ENCODE results near the gene ZNF628. TPM values are rescaled to one million over a fixed set of nuclear protein-coding genes. Genes with fewer than 3 reads are reported as not detected.

Gene ZNF628
- total and polyA plus RNA-seq, 7 experiments from 2014 or later = 0.07 to 27.2 (median 6.7) TPM

GRCh38 chr19:55519451-55520311 lies 43.3 kb downstream of the ZNF628 start:
- Histone ChIP-seq H3K9me3 (ENCODE audit: control insufficient read depth in 2 of 3, low read length in 3 of 3) (no peaks in the 10 kb centered on the region), H3K36me3 (ENCODE audit: control insufficient read depth in 2 of 3, insufficient read depth in 3 of 3, low read length in 3 of 3) (no peaks in the 10 kb centered on the region), H3K4me1 (ENCODE audit: control insufficient read depth in 2 of 2, insufficient read depth in 2 of 2, low read length in 2 of 2) (peaks cover 3 to 4% of the 10 kb centered on the region in 2 donors), H3K27ac (ENCODE audit: low read depth, low read length) (no peak overlapping the region), H3K4me3 (ENCODE audit: low read length) (no peak overlapping the region), H3K27me3 (ENCODE audit: control insufficient read depth in 2 of 2, insufficient read depth in 2 of 2, low read length in 2 of 2) (no peaks in the 10 kb centered on the region)
- H3K27ac Mint-ChIP-seq = no peak overlapping the region
- intact Hi-C loops (cut with micrococcal nuclease) = loop anchor here in 1 of 2 donors (5.0 kb wide), 1 partner anchor 68 kb away; no protein-coding TSS in a partner anchor
- DNase-seq (no peak), ATAC-seq (no peak)
- H3K9me3 Mint-ChIP-seq = no peaks in the 10 kb centered on the region
- no peaks in the 10 kb centered on the region for H3K36me3 Mint-ChIP-seq
- no peak overlapping the region for H3K4me3 Mint-ChIP-seq
- H3K4me1 Mint-ChIP-seq = peaks cover 0 to 4% (median 4%) of the 10 kb centered on the region in 7 donors
- CTCF ChIA-PET = interaction anchor here (0.6 to 1.0 kb wide), 4 partner anchors 16 to 734 kb away, joined by 3 to 7 read pairs (median 4); no protein-coding TSS in a partner anchor
- H3K27me3 Mint-ChIP-seq = peaks cover 0 to 5% (median 3%) of the 10 kb centered on the region in 5 donors
- POLR2A ChIA-PET = interaction anchor here (1.0 to 1.1 kb wide), 2 partner anchors 105 to 113 kb away, joined by 3 to 4 read pairs; partner anchors contain the start of gene ZNF784

DNA sequence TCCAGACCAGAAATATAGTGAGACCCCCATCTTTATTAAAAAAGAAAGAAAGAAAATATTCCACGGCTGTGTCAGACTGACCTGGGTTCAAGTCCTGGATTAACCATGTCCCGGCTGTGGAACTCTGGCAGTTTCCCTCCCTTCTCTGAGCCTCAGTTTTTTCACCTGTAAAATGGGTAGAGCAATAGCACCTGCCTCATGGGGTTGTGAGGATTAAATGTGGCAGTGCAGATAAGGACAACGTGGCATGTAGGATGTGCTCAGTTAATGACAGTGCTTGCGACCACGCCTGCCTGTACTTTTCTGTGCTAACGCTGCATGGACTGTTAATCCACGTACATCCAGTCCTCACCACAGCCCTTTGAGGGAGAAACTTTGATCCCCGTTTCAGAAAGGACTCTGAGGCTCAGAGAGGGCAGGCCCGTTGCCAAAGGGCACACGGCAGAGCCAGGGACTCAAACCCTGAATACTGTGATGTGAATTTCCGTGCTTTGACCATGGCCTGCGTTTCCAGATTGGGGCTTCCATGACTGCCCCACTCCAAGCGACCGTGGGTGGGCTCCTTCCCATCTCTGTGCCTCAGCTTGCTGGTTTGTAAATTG lies 44.4 kb downstream of the ZNF628 start:
- Mint-ChIP-seq H3K4me3 (no peak overlapping the region), H3K27ac (no peak overlapping the region), H3K27me3 (peaks cover 0 to 9% (median 3%) of the 10 kb centered on the region in 5 donors), H3K9me3 (no peaks in the 10 kb centered on the region), H3K36me3 (no peaks in the 10 kb centered on the region), H3K4me1 (peaks cover 0 to 4% (median 4%) of the 10 kb centered on the region in 7 donors)
- Histone ChIP-seq H3K4me3 (ENCODE audit: low read length) (no peak overlapping the region), H3K4me1 (ENCODE audit: control insufficient read depth in 2 of 2, insufficient read depth in 2 of 2, low read length in 2 of 2) (peaks cover 3 to 4% of the 10 kb centered on the region in 2 donors), H3K36me3 (ENCODE audit: control insufficient read depth in 2 of 3, insufficient read depth in 3 of 3, low read length in 3 of 3) (no peaks in the 10 kb centered on the region), H3K27ac (ENCODE audit: low read depth, low read length) (no peak overlapping the region), H3K9me3 (ENCODE audit: control insufficient read depth in 2 of 3, low read length in 3 of 3) (no peaks in the 10 kb centered on the region), H3K27me3 (ENCODE audit: control insufficient read depth in 2 of 2, insufficient read depth in 2 of 2, low read length in 2 of 2) (no peaks in the 10 kb centered on the region)
- no peak for ATAC-seq
- intact Hi-C loops (cut with micrococcal nuclease) = no loop called here
- POLR2A ChIA-PET = interaction anchor here (1.1 kb wide), 1 partner anchor 104 kb away, joined by 3 read pairs; the partner anchor contains the start of gene ZNF784
- CTCF ChIA-PET = interaction anchor here (0.6 to 0.9 kb wide), 2 partner anchors 17 to 733 kb away, joined by 3 to 4 read pairs; no protein-coding TSS in a partner anchor
- DNase-seq = no peak

DNA sequence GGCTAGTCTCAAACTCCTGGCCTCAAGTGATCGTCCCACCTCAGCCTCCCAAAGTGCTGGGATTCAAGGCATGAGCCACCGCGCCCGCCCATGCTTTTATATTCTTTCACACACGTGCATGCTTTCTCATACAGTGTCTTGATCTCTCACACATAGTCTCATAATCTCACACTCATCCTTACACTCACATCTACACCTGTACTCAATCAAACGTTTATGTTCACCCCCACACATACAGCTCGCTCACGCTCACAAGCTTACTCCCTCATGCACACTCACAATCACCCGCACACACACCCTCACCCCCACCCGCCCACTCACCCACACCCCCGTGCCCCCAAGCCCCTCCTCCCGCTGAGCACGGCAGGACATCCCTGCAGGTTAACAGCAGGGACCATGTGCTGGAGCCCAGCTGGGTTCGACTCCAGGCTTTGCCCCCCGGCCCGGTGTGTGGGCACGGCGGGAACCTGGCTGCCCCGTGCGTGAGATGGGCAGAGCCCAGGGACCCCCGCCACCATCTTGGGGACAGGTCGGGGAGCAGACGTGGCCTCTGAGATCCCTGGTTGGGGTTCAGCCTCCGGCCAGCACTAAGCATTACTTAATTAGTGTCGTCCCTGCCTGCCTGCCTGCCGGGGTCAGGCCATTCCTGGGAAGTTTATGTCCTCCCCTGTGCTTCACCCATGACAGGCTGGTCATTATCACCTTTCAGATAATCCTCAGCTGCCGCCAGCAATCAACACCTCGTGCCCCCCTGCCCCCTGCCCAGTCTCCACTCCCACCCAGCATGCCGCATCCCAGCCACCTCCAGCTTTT lies 49.1 kb downstream of the ZNF628 start:
- ChIA-PET POLR2A (interaction anchor here (0.5 kb wide), 1 partner anchor 1044 kb away, joined by 4 read pairs; no protein-coding TSS in a partner anchor), CTCF (no interaction called here)
- no peak overlapping the region for H3K27ac ChIP-seq (ENCODE audit: low read depth, low read length)
- Mint-ChIP-seq H3K36me3 (no peaks in the 10 kb centered on the region), H3K9me3 (no peaks in the 10 kb centered on the region), H3K27ac (no peak overlapping the region), H3K4me1 (no peaks in the 10 kb centered on the region), H3K27me3 (peaks cover 0 to 9% (median 3%) of the 10 kb centered on the region in 5 donors), H3K4me3 (no peak overlapping the region)
- no peak overlapping the region for H3K4me3 ChIP-seq (ENCODE audit: low read length)
- no peaks in the 10 kb centered on the region for H3K36me3 ChIP-seq (ENCODE audit: control insufficient read depth in 2 of 3, insufficient read depth in 3 of 3, low read length in 3 of 3)
- ATAC-seq (no peak), DNase-seq (no peak)
- intact Hi-C loops (cut with micrococcal nuclease) = no loop called here
- H3K9me3 ChIP-seq (ENCODE audit: control insufficient read depth in 2 of 3, low read length in 3 of 3) = no peaks in the 10 kb centered on the region
- no peaks in the 10 kb centered on the region for H3K4me1 ChIP-seq (ENCODE audit: control insufficient read depth in 2 of 2, insufficient read depth in 2 of 2, low read length in 2 of 2)
- no peaks in the 10 kb centered on the region for H3K27me3 ChIP-seq (ENCODE audit: control insufficient read depth in 2 of 2, insufficient read depth in 2 of 2, low read length in 2 of 2)

DNA sequence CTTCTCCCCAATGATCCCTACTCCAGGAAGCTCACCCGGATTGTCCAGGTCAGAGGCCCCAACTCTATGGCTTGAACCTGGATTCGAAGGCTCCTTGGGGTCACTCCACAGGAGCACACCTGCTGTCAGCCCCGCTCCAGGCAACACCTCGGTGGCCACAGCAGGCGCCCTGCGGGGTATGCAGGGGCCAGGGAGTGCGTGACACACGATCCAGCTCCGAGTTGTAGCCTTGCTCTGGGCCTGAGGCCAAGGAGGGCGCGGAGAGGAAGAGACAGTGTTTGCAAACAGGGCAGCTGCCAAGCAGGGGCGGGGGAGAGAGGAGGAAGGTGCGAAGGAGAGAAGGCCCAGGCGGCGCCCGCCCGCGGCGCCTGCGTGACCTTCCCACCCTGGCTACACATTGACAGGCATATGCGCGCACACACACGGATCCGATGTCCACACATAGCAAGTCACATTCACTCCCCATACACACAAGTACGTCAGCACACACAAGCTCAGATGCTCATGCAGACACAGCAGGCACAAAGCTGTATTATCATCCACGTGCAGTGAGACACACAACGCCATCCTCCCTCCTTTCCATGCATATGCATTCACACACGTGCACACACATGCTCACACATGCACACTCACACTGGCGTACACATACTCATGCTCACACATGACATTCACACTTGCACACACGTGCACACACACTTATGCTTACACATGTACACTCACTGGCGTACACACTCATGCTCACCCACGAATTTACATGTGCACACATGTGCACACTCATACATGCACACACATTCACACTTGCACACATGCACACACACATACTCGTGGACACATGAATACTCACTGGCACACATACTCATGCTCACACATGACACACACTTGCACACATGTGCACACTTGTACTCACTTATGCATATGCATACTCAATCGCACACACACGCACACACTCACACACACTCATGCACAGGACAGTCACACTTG lies 50.1 kb downstream of the ZNF628 start:
- ChIA-PET CTCF (no interaction called here), POLR2A (interaction anchor here (0.5 kb wide), 1 partner anchor 1045 kb away, joined by 4 read pairs; no protein-coding TSS in a partner anchor)
- peaks cover 0 to 9% (median 3%) of the 10 kb centered on the region in 5 donors for H3K27me3 Mint-ChIP-seq
- Histone ChIP-seq H3K36me3 (ENCODE audit: control insufficient read depth in 2 of 3, insufficient read depth in 3 of 3, low read length in 3 of 3) (no peaks in the 10 kb centered on the region), H3K27me3 (ENCODE audit: control insufficient read depth in 2 of 2, insufficient read depth in 2 of 2, low read length in 2 of 2) (no peaks in the 10 kb centered on the region), H3K4me3 (ENCODE audit: low read length) (no peak overlapping the region), H3K27ac (ENCODE audit: low read depth, low read length) (no peak overlapping the region), H3K4me1 (ENCODE audit: control insufficient read depth in 2 of 2, insufficient read depth in 2 of 2, low read length in 2 of 2) (no peaks in the 10 kb centered on the region), H3K9me3 (ENCODE audit: control insufficient read depth in 2 of 3, low read length in 3 of 3) (no peaks in the 10 kb centered on the region)
- no peaks in the 10 kb centered on the region for H3K9me3 Mint-ChIP-seq
- ATAC-seq (no peak), DNase-seq (no peak)
- intact Hi-C loops (cut with micrococcal nuclease) = no loop called here
- H3K4me1 Mint-ChIP-seq = no peaks in the 10 kb centered on the region
- no peak overlapping the region for H3K4me3 Mint-ChIP-seq
- no peak overlapping the region for H3K27ac Mint-ChIP-seq
- no peaks in the 10 kb centered on the region for H3K36me3 Mint-ChIP-seq

- Mint-ChIP-seq H3K4me1 (no peaks in the 10 kb centered on the region), H3K9me3 (no peaks in the 10 kb centered on the region), H3K4me3 (no peak overlapping the region), H3K36me3 (no peaks in the 10 kb centered on the region), H3K27ac (no peak overlapping the region), H3K27me3 (peaks cover 0 to 9% (median 3%) of the 10 kb centered on the region in 5 donors)
- no peaks in the 10 kb centered on the region for H3K36me3 ChIP-seq (ENCODE audit: control insufficient read depth in 2 of 3, insufficient read depth in 3 of 3, low read length in 3 of 3)
- H3K4me1 ChIP-seq (ENCODE audit: control insufficient read depth in 2 of 2, insufficient read depth in 2 of 2, low read length in 2 of 2) = no peaks in the 10 kb centered on the region
- no peaks in the 10 kb centered on the region for H3K9me3 ChIP-seq (ENCODE audit: control insufficient read depth in 2 of 3, low read length in 3 of 3)
- DNase-seq (no peak), ATAC-seq (no peak)
- ChIA-PET CTCF (no interaction called here), POLR2A (no interaction called here)
- intact Hi-C loops (cut with micrococcal nuclease) = no loop called here
- no peaks in the 10 kb centered on the region for H3K27me3 ChIP-seq (ENCODE audit: control insufficient read depth in 2 of 2, insufficient read depth in 2 of 2, low read length in 2 of 2)
- H3K27ac ChIP-seq (ENCODE audit: low read depth, low read length) = no peak overlapping the region
- H3K4me3 ChIP-seq (ENCODE audit: low read length) = no peak overlapping the region
Observed at GRCh38 chr19:55527197-55528029, 51.0 kb downstream of the ZNF628 start.

All from naive thymus-derived CD4-positive, alpha-beta T cell (primary cell).